GM12878 (cell line): ENCODE data around the gene SKIDA1. TPM values are rescaled to one million over a fixed set of nuclear protein-coding genes. Genes with fewer than 3 reads are reported as not detected.

ENCODE experiments used
- ASH2L ChIP-seq: fragments of 300-600, 200-600 bp; sonication (generic); IDR thresholded peaks from 2 replicates; pipeline ENCODE4 v1.6.1; 2017; ENCODE audit warnings: low read depth, mild to moderate bottlenecking, borderline replicate concordance
- ATF3 ChIP-seq: IDR thresholded peaks from 2 replicates; pipeline ENCODE4 v1.6.1; 2011; ENCODE audit warnings: low read depth, mild to moderate bottlenecking, low read length, moderate library complexity, borderline replicate concordance; ENCODE audit errors: extremely low read depth
- ATF7 ChIP-seq: fragments of 450-650 bp; IDR thresholded peaks from 2 replicates; pipeline ENCODE4 v1.6.1; 2016; ENCODE audit warnings: low read depth, mild to moderate bottlenecking
- BCL11A ChIP-seq: IDR thresholded peaks from 2 replicates; pipeline ENCODE4 v1.6.1; 2011; ENCODE audit warnings: low read depth, low read length
- CREB1 ChIP-seq: IDR thresholded peaks from 2 replicates; pipeline ENCODE4 v1.6.1; 2012; ENCODE audit warnings: low read depth, mild to moderate bottlenecking, inconsistent platforms
- EP300 ChIP-seq, 2 experiments: fragments of 150-350 bp in 1 of 2; IDR thresholded peaks; 2 replicates each; pipeline ENCODE4 v1.6.1; 2011 to 2012; ENCODE audit warnings: low read depth in 2 of 2, low read length in 2 of 2, borderline replicate concordance in 1 of 2, improper control_type of control experiment in 1 of 2, inconsistent platforms in 1 of 2; ENCODE audit not compliant: control insufficient read depth in 1 of 2
- IKZF1 ChIP-seq: fragments of 450-650 bp; conservative IDR thresholded peaks from 2 replicates; pipeline ENCODE4 v1.6.1; 2017; ENCODE audit warnings: antibody characterized with exemption, mild to moderate bottlenecking
- IRF4 ChIP-seq: IDR thresholded peaks from 2 replicates; pipeline ENCODE4 v1.6.1; 2011; ENCODE audit warnings: low read depth, low read length
- MXI1 ChIP-seq: fragments of 150-350 bp; IDR thresholded peaks from 2 replicates; pipeline ENCODE4 v1.6.1; 2011; ENCODE audit warnings: low read depth, mild to moderate bottlenecking, inconsistent platforms, low read length, improper control_type of control experiment
- NKRF ChIP-seq: fragments of 450-650 bp; conservative IDR thresholded peaks from 2 replicates; pipeline ENCODE4 v1.6.1; 2017; ENCODE audit warnings: mild to moderate bottlenecking, moderate library complexity
- POLR2AphosphoS5 ChIP-seq: IDR thresholded peaks from 2 replicates; pipeline ENCODE4 v1.6.1; 2011; ENCODE audit warnings: mild to moderate bottlenecking, low read length, inconsistent platforms
- POU2F2 ChIP-seq: IDR thresholded peaks from 3 replicates; pipeline ENCODE4 v1.6.1; 2011; ENCODE audit warnings: low read depth, mild to moderate bottlenecking, low read length, borderline replicate concordance
- RAD51 ChIP-seq: fragments of 450-650 bp; IDR thresholded peaks from 2 replicates; pipeline ENCODE4 v1.6.1; 2016; ENCODE audit warnings: moderate library complexity, mild to moderate bottlenecking, inconsistent platforms
- SKIL ChIP-seq: fragments of 450-650 bp; IDR thresholded peaks from 2 replicates; pipeline ENCODE4 v1.6.1; 2017; ENCODE audit warnings: mild to moderate bottlenecking, low read depth, inconsistent platforms; ENCODE audit not compliant: poor library complexity, severe bottlenecking
- TARDBP ChIP-seq: IDR thresholded peaks from 2 replicates; pipeline ENCODE4 v1.6.1; 2016; ENCODE audit warnings: borderline replicate concordance
- TCF7 ChIP-seq: IDR thresholded peaks from 2 replicates; pipeline ENCODE4 v1.6.1; 2014; ENCODE audit warnings: antibody characterized with exemption, borderline replicate concordance
- polyA plus RNA-seq, 11 experiments: library from polyadenylated mRNA; depleted of rRNA in 4 of 11; unstranded in 6 of 11; stranded (reverse) in 5 of 11; fragments of >200 nt; fragmentation: Nextera tagmentation in 4 of 11; fragmentation: Illumina TruSeq in 1 of 11; extraction: Ambion mirVana in 4 of 11; extraction: Trizol in 1 of 11; gene quantifications; 1 replicate in 1 of 11; 2 replicates in 10 of 11; pipeline versions ENCODE4 v1.2.1 to v1.2.3, GENCODE V29; 2011 to 2016; ENCODE audit warnings: inconsistent platforms in 2 of 11, missing spikeins in 2 of 11, low read depth in 1 of 11
- total RNA-seq, 4 experiments: library from RNA; depleted of rRNA in 3 of 4; stranded (reverse); fragments of >200 nt in 3 of 4; fragmentation: Illumina TruSeq in 1 of 4; extraction: Trizol in 1 of 4; gene quantifications; 2 replicates each; pipeline versions ENCODE4 v1.2.1 to v1.2.3, GENCODE V29; 2013 to 2021
- TF ChIP-seq, protein P1 (sequence below): IDR thresholded peaks from 2 replicates; pipeline ENCODE4 v1.6.1; 2012; ENCODE audit warnings: improper control_type of control experiment, low read depth, low read length; ENCODE audit not compliant: insufficient replicate concordance
- TF ChIP-seq, protein P2 (sequence below): IDR thresholded peaks from 2 replicates; pipeline ENCODE4 v1.6.1; 2011; ENCODE audit warnings: mild to moderate bottlenecking, low read depth, low read length, moderate library complexity; ENCODE audit not compliant: insufficient replicate concordance

Gene SKIDA1
- total and polyA plus RNA-seq, 10 of the 15 experiments (the other 5 are each of a cell fraction or from before 2014, with no cell fraction given) = 0.05 to 0.90 (median 0.28) TPM

DNA sequence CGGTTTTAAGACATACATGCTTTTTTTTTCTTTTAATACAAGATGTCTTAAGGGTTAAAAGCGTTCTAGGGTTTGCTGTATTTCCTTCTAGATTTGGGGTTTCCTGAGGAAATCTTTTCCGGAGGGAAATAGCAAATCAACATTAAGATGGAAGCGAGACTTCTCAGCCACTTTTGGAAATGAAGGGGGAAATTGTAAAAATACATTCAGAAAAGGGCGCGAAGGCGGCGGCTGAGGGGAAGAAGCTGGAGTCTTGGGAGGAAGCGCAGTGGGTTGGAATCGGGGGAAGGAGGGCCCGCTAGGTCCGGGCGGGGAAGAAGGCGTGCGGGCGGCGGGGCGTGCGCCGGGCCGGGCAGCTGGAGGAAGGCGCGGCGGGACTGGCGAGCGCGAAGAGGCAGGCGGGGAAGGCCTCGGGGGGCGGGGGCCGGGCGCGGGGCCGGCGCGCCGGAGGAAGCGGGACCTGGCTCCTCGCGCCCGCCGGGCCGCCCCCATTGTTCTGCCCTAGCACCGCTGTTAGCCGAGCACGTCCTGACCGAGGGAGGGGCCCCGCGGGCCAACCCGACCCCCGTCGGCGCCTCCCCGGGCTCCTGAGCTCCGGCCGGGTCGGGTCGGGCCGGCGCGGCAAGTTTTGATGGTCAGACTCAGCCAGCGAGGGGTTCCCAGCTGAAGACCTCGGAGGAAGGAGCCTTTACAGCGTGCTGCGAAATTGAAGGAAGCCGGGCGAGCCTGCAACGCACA is 1.5 kb upstream of the SKIDA1 start (continued):
- TF ChIP-seq, protein P1, sequence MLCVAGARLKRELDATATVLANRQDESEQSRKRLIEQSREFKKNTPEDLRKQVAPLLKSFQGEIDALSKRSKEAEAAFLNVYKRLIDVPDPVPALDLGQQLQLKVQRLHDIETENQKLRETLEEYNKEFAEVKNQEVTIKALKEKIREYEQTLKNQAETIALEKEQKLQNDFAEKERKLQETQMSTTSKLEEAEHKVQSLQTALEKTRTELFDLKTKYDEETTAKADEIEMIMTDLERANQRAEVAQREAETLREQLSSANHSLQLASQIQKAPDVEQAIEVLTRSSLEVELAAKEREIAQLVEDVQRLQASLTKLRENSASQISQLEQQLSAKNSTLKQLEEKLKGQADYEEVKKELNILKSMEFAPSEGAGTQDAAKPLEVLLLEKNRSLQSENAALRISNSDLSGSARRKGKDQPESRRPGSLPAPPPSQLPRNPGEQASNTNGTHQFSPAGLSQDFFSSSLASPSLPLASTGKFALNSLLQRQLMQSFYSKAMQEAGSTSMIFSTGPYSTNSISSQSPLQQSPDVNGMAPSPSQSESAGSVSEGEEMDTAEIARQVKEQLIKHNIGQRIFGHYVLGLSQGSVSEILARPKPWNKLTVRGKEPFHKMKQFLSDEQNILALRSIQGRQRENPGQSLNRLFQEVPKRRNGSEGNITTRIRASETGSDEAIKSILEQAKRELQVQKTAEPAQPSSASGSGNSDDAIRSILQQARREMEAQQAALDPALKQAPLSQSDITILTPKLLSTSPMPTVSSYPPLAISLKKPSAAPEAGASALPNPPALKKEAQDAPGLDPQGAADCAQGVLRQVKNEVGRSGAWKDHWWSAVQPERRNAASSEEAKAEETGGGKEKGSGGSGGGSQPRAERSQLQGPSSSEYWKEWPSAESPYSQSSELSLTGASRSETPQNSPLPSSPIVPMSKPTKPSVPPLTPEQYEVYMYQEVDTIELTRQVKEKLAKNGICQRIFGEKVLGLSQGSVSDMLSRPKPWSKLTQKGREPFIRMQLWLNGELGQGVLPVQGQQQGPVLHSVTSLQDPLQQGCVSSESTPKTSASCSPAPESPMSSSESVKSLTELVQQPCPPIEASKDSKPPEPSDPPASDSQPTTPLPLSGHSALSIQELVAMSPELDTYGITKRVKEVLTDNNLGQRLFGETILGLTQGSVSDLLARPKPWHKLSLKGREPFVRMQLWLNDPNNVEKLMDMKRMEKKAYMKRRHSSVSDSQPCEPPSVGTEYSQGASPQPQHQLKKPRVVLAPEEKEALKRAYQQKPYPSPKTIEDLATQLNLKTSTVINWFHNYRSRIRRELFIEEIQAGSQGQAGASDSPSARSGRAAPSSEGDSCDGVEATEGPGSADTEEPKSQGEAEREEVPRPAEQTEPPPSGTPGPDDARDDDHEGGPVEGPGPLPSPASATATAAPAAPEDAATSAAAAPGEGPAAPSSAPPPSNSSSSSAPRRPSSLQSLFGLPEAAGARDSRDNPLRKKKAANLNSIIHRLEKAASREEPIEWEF = no peak
- TF ChIP-seq SKIL (peak; percentile 19), POLR2AphosphoS5 (no peak), TCF7 (no peak), ATF3 (no peak), NKRF (0 out of 2 replicates have a peak, but pooled peaks have one; percentile 27), POU2F2 (no peak), IRF4 (no peak), ASH2L (0 out of 2 replicates have a peak, but pooled peaks have one; percentile 3), EP300 (IDR thresholded peaks at IDR 0.05; ENCODE audit: borderline replicate concordance in 1 of 2, control insufficient read depth in 1 of 2, low read depth in 2 of 2, low read length in 2 of 2) (no peak), ATF7 (no peak), CREB1 (no peak), BCL11A (no peak), MXI1 (no peak), TARDBP (no peak), RAD51 (no peak), IKZF1 (peak; percentile 29; the same call in 1 of the 2 replicates)
- TF ChIP-seq, protein P2, sequence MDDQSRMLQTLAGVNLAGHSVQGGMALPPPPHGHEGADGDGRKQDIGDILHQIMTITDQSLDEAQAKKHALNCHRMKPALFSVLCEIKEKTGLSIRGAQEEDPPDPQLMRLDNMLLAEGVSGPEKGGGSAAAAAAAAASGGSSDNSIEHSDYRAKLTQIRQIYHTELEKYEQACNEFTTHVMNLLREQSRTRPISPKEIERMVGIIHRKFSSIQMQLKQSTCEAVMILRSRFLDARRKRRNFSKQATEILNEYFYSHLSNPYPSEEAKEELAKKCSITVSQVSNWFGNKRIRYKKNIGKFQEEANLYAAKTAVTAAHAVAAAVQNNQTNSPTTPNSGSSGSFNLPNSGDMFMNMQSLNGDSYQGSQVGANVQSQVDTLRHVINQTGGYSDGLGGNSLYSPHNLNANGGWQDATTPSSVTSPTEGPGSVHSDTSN = no peak
